ENCODE data around the gene PRAC1. TPM values are rescaled to one million over a fixed set of nuclear protein-coding genes. Genes with fewer than 3 reads are reported as not detected.

Gene PRAC1
- polyA plus RNA-seq, 1 of the 3 experiments (the other 2 are of a cell fraction): not detected

- Histone ChIP-seq H3K4me1 (ENCODE audit: control insufficient read depth in 1 of 2, insufficient read depth in 2 of 2, low read depth in 1 of 2, low read length in 1 of 2) (no peaks in the 10 kb centered on the region), H3K9me2 (no peaks in the 10 kb centered on the region), H3K27me3 (ENCODE audit: insufficient read depth) (peaks cover 98% of the 10 kb centered on the region), H3K9ac (no peak overlapping the region), H3K79me2 (ENCODE audit: insufficient read depth) (no peaks in the 10 kb centered on the region), H3K4me3 (ENCODE audit: low read depth in 2 of 2, low read length in 1 of 2) (no peak overlapping the region), H2AFZ (ENCODE audit: low read depth) (no peak overlapping the region), H3K4me2 (no peak overlapping the region), H3F3A (replicated peaks; ENCODE audit: insufficient read depth) (no peaks in the 10 kb centered on the region), H3K36me3 (replicated peaks in 1 of 2; ENCODE audit: control insufficient read depth in 1 of 2, insufficient read depth in 2 of 2, low read length in 1 of 2) (no peaks in the 10 kb centered on the region), H3K27ac (ENCODE audit: low read depth in 2 of 2, low read length in 1 of 2) (no peak overlapping the region), H3K9me3 (no peaks in the 10 kb centered on the region), H4K20me1 (ENCODE audit: insufficient read depth) (no peaks in the 10 kb centered on the region)
- no peak for DNase-seq
- CTCF ChIA-PET: interaction anchor here (0.8 to 2.3 kb wide), 3 partner anchors 89 to 272 kb away, joined by 3 to 8 read pairs (median 3); no protein-coding TSS in a partner anchor
- POLR2A ChIA-PET: no interaction called here
- WGBS (ENCODE audit: low lambda C conversion rate): 10% methylated on average over 4 of the region's 4 CpGs
- no peak for TF ChIP-seq PBX3 (IDR thresholded peaks at IDR 0.05)
- TF ChIP-seq ZBTB33 (IDR thresholded peaks at IDR 0.05; ENCODE audit: borderline replicate concordance, low read depth): no peak
- TF ChIP-seq NRF1 (IDR thresholded peaks at IDR 0.05; ENCODE audit: low read depth, low read length): no peak
- TF ChIP-seq USF2 (IDR thresholded peaks at IDR 0.05; ENCODE audit: borderline replicate concordance, low read depth, low read length): no peak
- TF ChIP-seq GATA2 (CRISPR knock-in tag; IDR thresholded peaks at IDR 0.05): no peak
- no peak for TF ChIP-seq NFIC (IDR thresholded peaks at IDR 0.05; ENCODE audit: borderline replicate concordance)
- TF ChIP-seq RAD21 (IDR thresholded peaks at IDR 0.05; ENCODE audit: low read length): no peak
- TF ChIP-seq REST (IDR thresholded peaks at IDR 0.05; ENCODE audit: low read depth, low read length): no peak
- TF ChIP-seq GABPA (IDR thresholded peaks at IDR 0.05; ENCODE audit: low read depth): no peak
Observed at GRCh38 chr17:48760411-48760810, 38.1 kb upstream of the PRAC1 start.

- H3F3A ChIP-seq (replicated peaks; ENCODE audit: insufficient read depth): no peaks in the 10 kb centered on the region
- H3K4me1 ChIP-seq (ENCODE audit: control insufficient read depth in 1 of 2, insufficient read depth in 2 of 2, low read depth in 1 of 2, low read length in 1 of 2): no peaks in the 10 kb centered on the region
- no peaks in the 10 kb centered on the region for H3K36me3 ChIP-seq (replicated peaks in 1 of 2; ENCODE audit: control insufficient read depth in 1 of 2, insufficient read depth in 2 of 2, low read length in 1 of 2)
- no peak overlapping the region for H3K4me2 ChIP-seq
- ChIA-PET POLR2A (no interaction called here), CTCF (interaction anchor here (2.1 to 2.3 kb wide), 2 partner anchors 35 to 120 kb away, joined by 7 to 8 read pairs; no protein-coding TSS in a partner anchor)
- no peak overlapping the region for H3K4me3 ChIP-seq (ENCODE audit: low read depth in 2 of 2, low read length in 1 of 2)
- H3K27ac ChIP-seq (ENCODE audit: low read depth in 2 of 2, low read length in 1 of 2): no peak overlapping the region
- H3K79me2 ChIP-seq (ENCODE audit: insufficient read depth): no peaks in the 10 kb centered on the region
- no peak overlapping the region for H2AFZ ChIP-seq (ENCODE audit: low read depth)
- peaks cover 98% of the 10 kb centered on the region for H3K27me3 ChIP-seq (ENCODE audit: insufficient read depth)
- no peak for DNase-seq
- TF ChIP-seq REST (IDR thresholded peaks at IDR 0.05; ENCODE audit: low read depth, low read length) (no peak), FOXJ3 (CRISPR knock-in tag; IDR thresholded peaks at IDR 0.05) (no peak), USF1 (IDR thresholded peaks at IDR 0.05; ENCODE audit: borderline replicate concordance, low read depth) (no peak)
- no peaks in the 10 kb centered on the region for H4K20me1 ChIP-seq (ENCODE audit: insufficient read depth)
- no peaks in the 10 kb centered on the region for H3K9me3 ChIP-seq
- H3K9me2 ChIP-seq: no peaks in the 10 kb centered on the region
- H3K9ac ChIP-seq: no peak overlapping the region
Observed at GRCh38 chr17:48759288-48759687, 37.0 kb upstream of the PRAC1 start.

Data from SK-N-SH (cell line).